HG02973 (cell line): Measurements from ENCODE around the gene ETNPPL.
"Not testable (repeated sequence)": the region's sequence is repeated elsewhere in the genome, so short reads cannot be mapped to it uniquely, and the experiment has no call there.

ENCODE experiments used
- ATAC-seq: cut with Tn5 transposase; IDR thresholded peaks from one replicate; pipeline ENCODE4 v1.9.1; 2021; ENCODE audit warnings: moderate library complexity; ENCODE audit not compliant: unreplicated experiment

ETNPPL gene

GRCh38 chr4:108763226-108763593 lies 357 bp upstream of the ETNPPL start:
- no peak for ATAC-seq

DNA sequence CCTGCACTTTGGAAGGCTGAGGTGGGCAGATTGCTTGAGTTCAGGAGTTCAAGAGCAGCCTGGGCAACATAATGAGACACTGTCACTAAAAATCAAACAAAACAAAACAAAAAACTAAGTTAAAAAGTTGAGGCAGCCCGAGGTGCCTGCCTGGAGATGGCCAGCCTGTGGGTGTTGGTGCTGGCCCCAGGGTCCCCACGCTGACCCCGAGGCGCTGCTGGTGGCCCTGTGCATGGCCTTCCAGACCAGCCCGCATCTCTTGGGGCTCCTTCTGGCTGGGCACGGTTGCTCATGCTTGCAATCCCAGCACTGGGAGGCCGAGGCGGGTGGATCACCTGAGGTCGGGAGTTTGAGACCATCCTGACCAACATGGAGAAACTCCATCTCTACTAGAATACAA lies 4.4 kb downstream of the ETNPPL start:
- ATAC-seq: no peak

GRCh38 chr4:108754327-108754726 lies 8.5 kb downstream of the ETNPPL start:
- no peak for ATAC-seq

DNA sequence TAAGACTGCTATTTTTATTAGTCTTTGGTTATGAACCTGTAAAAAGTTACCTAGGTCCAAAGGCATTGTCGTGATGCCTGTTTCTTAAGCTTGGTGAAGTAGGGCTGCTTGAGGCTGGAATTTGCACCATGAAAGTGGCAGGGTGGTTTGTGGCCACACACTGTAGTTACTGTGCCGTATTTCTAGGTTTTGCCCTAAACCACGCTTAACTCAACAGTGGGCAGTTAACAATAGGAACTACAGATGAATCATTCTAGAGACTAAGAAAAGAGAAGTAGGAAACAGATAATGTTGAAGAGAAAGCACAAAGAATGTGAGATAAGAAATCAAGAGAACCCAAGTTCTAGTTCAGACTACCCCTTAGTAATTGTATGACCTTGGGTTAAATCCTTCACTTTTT lies 11.5 kb downstream of the ETNPPL start:
- ATAC-seq: no peak

- no peak for ATAC-seq
Measured at GRCh38 chr4:108749119-108749518, 13.7 kb downstream of the ETNPPL start.

GRCh38 chr4:108746511-108746910 lies 16.3 kb downstream of the ETNPPL start:
- ATAC-seq: no peak

DNA sequence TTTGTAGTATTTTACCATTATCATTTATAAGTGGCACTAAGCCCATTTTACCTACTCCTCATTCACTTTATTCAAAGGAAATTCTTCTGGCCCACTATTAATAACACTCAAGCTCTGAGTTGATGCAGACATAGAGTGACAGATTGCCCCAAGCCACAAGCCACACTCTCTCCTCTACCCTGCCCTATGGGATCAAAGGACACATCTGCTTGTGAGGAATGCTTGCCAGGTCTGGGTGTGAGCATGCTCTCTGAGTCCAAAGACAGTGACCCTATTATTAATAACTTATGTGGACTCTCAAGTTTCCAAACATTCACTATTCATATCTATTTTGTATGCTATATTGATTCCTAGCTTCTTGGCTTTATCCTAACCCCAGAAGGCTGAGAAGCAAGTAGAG lies 18.5 kb downstream of the ETNPPL start:
- no peak for ATAC-seq

- no peak for ATAC-seq
Measured at GRCh38 chr4:108742451-108743420, 20.1 kb downstream of the ETNPPL start.

DNA sequence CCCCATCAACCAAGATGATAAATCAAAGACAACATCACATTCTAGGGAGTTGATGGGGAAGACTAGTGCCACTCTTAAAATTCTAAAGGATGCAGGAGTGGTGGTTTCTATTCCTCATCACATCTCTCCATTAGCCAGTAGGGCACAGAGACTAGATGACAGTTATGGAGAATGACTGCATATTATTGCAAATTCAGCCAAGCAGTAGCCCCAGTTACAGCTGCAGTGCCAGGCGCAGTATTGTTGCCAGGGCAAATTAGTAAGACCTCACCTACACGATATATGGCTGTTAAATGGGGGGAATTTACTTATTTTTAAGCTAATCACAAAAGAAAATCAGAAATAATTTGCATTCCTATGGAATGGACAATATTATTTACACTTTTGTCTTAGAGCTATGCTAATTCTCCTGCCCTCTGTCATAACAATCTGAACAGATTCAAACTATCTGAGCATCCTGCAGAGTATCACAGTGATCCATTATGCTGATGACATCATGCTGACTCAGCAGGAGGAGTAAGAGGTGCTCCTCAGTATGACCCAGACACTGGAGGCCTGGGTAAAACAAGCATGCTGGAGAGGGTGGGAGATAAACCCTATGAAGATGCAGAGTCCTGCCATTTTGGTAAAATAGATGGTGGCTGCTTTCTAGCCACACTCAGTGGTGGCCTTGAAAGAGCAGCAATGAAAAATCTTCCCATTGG lies 24.7 kb downstream of the ETNPPL start:
- no peak for ATAC-seq

- no peak for ATAC-seq
Measured at GRCh38 chr4:108731006-108731405, 31.8 kb downstream of the ETNPPL start.

DNA sequence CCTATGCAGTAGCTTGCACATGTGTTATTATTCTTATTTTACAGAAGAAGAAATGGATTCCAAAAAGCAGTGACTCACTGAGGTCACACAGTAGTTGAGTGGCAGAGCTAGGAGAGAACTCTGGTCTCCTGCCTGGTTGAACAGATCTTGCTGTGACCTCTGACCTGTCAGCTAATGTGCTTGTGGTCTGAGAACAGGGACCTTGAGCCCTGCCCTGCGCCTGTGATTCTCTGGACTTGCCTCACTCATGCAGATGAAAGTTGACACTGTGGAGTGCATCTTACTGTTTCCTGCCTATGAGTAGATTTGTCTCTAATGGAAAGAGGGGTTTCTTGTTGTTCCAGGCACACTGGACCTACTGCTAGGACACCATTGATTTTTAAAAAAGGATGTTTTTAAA lies 32.3 kb downstream of the ETNPPL start:
- ATAC-seq: no peak

- no peak for ATAC-seq
Measured at GRCh38 chr4:108729731-108730130, 33.1 kb downstream of the ETNPPL start.

DNA sequence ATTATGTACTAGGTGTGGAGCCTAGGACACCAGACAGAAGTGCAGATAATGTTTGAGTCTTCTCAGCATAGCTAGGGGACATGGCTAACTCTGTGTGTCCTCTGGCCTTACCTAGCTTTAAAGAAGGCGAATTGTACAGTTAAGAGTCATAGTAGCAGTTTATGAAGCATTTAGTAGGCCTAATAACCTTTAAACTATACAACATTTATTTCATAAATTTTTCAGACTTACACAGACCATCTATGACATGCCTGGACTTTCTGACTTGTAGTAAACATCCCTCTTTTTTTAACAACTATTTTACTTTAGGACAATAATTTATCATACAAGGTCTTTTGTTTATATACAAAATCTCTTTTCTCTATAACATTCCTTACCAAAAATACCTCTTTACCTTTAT lies 37.4 kb downstream of the ETNPPL start:
- ATAC-seq: no peak

DNA sequence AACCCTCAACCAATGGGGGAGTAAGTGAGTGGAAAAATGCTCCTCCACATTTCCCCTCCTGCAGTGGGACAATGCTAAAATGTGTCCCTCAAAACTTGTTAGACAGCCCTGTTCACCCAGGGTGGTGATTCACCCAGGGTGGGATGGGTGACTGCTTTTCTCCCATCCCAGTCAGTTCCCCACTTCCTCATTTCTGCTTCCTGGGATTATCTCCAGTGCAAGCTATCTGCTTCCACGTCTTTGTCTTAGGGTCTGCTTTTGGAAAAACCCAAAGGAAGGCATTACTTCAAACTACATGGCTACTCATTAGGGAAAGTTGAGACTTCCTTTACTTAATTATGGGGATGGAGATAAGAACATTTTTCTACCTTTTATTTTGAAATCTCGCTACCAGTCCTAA lies 45.5 kb downstream of the ETNPPL start:
- ATAC-seq: no peak

DNA sequence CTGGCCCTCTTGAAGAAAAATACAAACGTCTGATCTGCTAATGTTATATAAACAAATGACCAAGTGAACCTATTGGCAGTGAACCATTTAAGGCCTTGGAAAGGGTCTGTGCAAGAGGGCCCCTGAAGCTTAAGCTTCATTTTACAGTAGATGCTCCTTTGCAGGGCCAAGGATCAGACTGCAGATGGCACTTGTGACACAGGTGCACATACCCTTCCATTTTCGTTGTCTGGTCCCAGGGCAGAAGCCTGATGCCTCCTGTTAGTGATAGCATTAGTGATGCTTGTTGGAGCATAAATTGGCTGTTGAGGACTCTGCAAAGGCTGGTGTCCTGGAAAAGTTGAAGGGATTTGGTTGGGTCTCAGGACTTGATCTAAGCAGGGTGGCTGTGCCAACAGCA lies 46.5 kb downstream of the ETNPPL start:
- no peak for ATAC-seq

DNA sequence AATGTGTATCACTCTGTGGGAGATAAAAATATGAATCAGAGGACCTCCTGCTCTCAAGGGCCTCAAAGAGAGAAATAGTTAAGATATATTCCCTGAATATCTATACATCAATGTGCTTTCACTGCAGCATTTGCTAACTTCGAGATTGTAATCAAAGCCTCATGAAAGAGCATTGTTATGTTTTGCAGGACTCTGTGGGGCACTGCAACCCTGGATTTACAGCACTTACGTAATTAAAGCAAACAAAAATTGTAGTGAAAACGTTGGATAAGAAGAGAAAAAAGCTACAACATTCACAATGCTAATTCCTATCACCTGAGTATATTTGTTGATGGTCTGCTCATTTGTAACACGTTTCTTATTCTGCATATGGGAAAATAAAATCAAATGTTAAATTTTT lies 48.0 kb downstream of the ETNPPL start:
- no peak for ATAC-seq

DNA sequence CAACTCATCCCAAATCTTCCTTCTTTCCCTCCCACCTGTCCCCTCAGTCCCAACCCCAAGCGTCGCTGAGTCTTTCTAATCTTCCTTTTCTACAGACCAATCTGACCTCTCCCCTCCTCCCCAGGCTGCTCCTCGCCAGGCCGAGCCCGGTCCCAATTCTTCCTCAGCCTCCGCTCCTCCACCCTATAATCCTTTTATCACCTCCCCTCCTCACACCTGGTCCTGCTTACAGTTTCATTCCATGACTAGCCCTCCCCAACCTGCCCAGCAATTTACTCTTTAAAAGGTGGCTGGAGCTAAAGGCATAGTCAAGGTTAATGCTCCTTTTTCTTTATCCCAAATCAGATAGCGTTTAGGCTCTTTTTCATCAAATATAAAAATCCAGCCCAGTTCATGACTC lies 52.3 kb downstream of the ETNPPL start:
- not testable (repeated sequence) for ATAC-seq

GRCh38 chr4:108709722-108710121 lies 53.1 kb downstream of the ETNPPL start:
- ATAC-seq: no peak

DNA sequence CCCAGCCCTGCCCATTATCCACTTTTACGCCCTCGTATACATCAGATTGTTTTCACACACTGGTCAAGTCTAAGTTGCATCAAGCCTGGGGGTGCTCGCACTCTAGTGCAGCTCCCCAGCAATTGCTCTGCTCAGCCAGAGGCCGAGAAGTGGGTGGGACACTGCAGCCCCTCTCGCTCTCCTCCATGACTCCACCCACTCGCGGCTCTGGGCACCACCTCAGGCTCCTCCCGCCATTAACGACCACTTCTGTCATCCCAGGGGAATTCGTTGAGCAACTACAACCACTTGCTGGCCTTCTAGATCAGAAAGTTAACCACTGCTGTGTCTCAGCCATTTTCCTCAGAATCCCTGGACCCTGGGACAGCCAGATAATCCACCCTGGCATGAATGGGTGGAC lies 53.6 kb downstream of the ETNPPL start:
- no peak for ATAC-seq

- no peak for ATAC-seq
Measured at GRCh38 chr4:108706289-108706688, 56.6 kb downstream of the ETNPPL start.

- no peak for ATAC-seq
Measured at GRCh38 chr4:108703966-108704365, 58.9 kb downstream of the ETNPPL start.

DNA sequence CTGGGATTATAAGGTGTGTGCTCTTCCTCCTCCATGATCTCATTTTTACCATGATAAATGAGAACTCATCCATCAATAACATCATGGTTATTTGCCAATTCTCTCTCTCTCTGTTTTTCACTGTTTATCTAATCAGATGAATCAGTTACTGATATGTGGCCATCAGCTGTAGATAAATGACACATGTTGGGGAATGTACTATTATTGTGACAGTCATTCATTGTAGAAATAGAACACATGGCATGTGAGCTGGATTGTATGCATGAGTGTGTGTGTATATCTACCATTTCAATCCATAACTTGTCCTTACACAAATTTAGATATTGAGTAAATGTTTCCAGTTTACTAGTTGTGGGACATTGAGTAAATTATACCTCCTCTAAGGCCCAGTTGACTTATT lies 59.5 kb downstream of the ETNPPL start:
- no peak for ATAC-seq
